ENCODE data around the gene NXT2.

DNA sequence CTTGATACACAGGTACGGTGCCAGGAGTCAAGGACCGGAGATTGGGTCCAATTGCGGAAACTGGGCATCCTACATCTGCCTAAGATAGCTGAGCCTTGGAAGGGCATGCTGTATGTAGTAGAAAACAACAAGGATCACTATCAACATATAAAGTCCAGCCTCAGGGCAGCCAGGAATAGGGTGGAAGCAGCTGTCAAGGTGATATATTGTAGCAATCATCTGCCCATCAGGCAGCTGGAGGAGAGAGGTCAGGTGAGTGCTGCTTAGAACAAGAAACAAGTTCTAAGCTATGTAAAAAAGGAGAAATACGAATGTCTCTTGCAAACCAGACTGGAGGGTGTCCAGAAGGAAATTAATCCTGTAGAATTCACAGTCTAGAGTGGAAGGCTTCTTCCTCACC, 53.5 kb downstream of the NXT2 start:
- TF ChIP-seq EZH2phosphoT487 (IDR thresholded peaks at IDR 0.05; ENCODE audit: insufficient read depth, low read depth) (no peak), EZH2 (IDR thresholded peaks at IDR 0.05; ENCODE audit: insufficient read depth, poor library complexity, severe bottlenecking) (no peak)
